H1 (cell line): ENCODE results near the gene ACMSD. TPM values are rescaled to one million over a fixed set of nuclear protein-coding genes. Genes with fewer than 3 reads are reported as not detected.

Source experiments
- ASH2L ChIP-seq: fragments of 200-600, 300-600 bp; sonication (generic); IDR thresholded peaks from one replicate; pipeline ENCODE4 v1.7.1; 2017; ENCODE audit warnings: low read length
- SRF ChIP-seq: IDR thresholded peaks from 2 replicates; pipeline ENCODE4 v1.6.1; 2011; ENCODE audit warnings: mild to moderate bottlenecking, low read depth, low read length, moderate library complexity
- polyA plus RNA-seq, 7 experiments: library from polyadenylated mRNA; depleted of rRNA in 3 of 7; stranded (reverse) in 5 of 7; unstranded in 2 of 7; fragments of >200 nt in 5 of 7; fragments of 200-250 nt in 2 of 7; gene quantifications; 1 replicate in 5 of 7; 2 replicates in 1 of 7; 4 replicates in 1 of 7; pipeline versions ENCODE4 v1.2.1 to v1.2.3, GENCODE V29; 2011 to 2013; ENCODE audit warnings: missing spikeins in 2 of 7, mixed read lengths in 2 of 7
- total RNA-seq: library from RNA; stranded (reverse); fragmentation: NEBNext Ultra II Directional; extraction: Animal tissue kit (Norgen Biotek cat#: 25700); gene quantifications from 2 replicates; pipeline ENCODE4 v1.2.1, GENCODE V29; 2021

Gene ACMSD
- total and polyA plus RNA-seq, 2 of the 8 experiments (the other 6 are each of a cell fraction or from before 2014, with no cell fraction given) = not detected

DNA sequence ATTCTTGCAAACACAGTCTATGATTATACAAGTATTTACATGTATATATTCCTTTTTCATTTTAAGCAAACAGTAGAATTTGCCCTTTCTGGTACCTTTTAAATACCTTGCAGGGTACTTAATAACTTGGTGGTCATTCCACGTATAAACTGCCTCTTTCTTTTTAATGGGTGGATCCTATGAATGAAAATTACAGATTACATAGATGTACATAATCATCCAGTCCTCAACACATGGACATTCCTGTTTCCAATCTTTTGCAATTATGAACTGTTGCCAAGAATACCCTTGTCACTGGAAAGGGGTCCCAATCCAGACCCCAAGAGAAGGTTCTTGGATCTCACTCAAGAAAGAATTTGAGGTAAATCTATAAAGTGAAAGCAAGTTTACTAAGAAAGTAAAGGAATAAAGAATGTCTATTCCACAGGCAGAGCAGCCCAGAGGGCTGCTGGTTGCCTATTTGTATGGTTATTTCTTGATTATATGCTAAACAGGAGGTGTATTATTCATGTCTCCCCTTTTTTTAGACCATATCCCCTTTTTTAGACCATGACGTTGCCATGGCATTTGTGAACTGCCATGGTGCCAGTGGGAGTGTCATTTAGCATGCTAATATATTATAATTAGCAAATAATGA is 72.5 kb downstream of the ACMSD start (continued):
- TF ChIP-seq SRF = no peak
- TF ChIP-seq ASH2L = no peak
